Right renal cortex interstitium (tissue), 3 donors: ENCODE results near the gene PDAP1. TPM values are rescaled to one million over a fixed set of nuclear protein-coding genes. Genes with fewer than 3 reads are reported as not detected.
"Not testable (repeated sequence)": the region's sequence is repeated elsewhere in the genome, so short reads cannot be mapped to it uniquely, and the experiment has no call there.

ENCODE experiments used
- DNase-seq, 3 donors: peaks; one replicate each; pipeline ENCODE4 v3.0.0-alpha.2; 2013; ENCODE audit warnings: low read depth in 3 of 3, low spot score in 2 of 3
- polyA plus RNA-seq, 3 donors: library from polyadenylated mRNA; unstranded; fragments of 120-200 nt; gene quantifications; one replicate each; pipeline ENCODE4 v1.2.1, GENCODE V29; 2013; ENCODE audit not compliant: insufficient read length in 3 of 3

The PDAP1 gene
- polyA plus RNA-seq, 3 donors, result 145 to 149 (median 148) TPM

- no peak for DNase-seq
Measured at GRCh38 chr7:99397297-99397983, 11.0 kb downstream of the PDAP1 start.

- no peak for DNase-seq
Measured at GRCh38 chr7:99396418-99397296, 11.7 kb downstream of the PDAP1 start.

GRCh38 chr7:99395616-99396327 lies 12.6 kb downstream of the PDAP1 start:
- DNase-seq, result no peak

- no peak for DNase-seq
Measured at GRCh38 chr7:99394188-99394502, 14.3 kb downstream of the PDAP1 start.

GRCh38 chr7:99393355-99394187 lies 14.8 kb downstream of the PDAP1 start:
- DNase-seq, result no peak

GRCh38 chr7:99392659-99393354 lies 15.6 kb downstream of the PDAP1 start:
- no peak for DNase-seq

GRCh38 chr7:99392046-99392445 lies 16.4 kb downstream of the PDAP1 start:
- DNase-seq, result no peak

GRCh38 chr7:99390941-99391602 lies 17.3 kb downstream of the PDAP1 start:
- no peak for DNase-seq

GRCh38 chr7:99389772-99390171 lies 18.6 kb downstream of the PDAP1 start:
- no peak for DNase-seq

- no peak for DNase-seq
Measured at GRCh38 chr7:99387912-99388311, 20.5 kb downstream of the PDAP1 start.

- not testable (repeated sequence) for DNase-seq
Measured at GRCh38 chr7:99387239-99387635, 21.2 kb downstream of the PDAP1 start.

- no peak for DNase-seq
Measured at GRCh38 chr7:99386584-99387238, 21.7 kb downstream of the PDAP1 start.

GRCh38 chr7:99385564-99385963 lies 22.8 kb downstream of the PDAP1 start:
- no peak for DNase-seq

- no peak for DNase-seq
Measured at GRCh38 chr7:99384523-99384922, 23.9 kb downstream of the PDAP1 start.

GRCh38 chr7:99383791-99384370 lies 24.5 kb downstream of the PDAP1 start:
- DNase-seq, result no peak

- DNase-seq, result no peak
Measured at GRCh38 chr7:99383203-99383602, 25.2 kb downstream of the PDAP1 start.

- no peak for DNase-seq
Measured at GRCh38 chr7:99381664-99382075, 26.7 kb downstream of the PDAP1 start.

- DNase-seq, result no peak
Measured at GRCh38 chr7:99380823-99381663, 27.4 kb downstream of the PDAP1 start.
